NT2/D1 (cell line): ENCODE data around the gene TSPAN12.

Experiments used
- DNase-seq: peaks from one replicate; pipeline ENCODE4 v3.0.0-alpha.2; 2011; ENCODE audit warnings: low read depth, low spot score
- H3K27me3 ChIP-seq: 2 replicates; pipeline ENCODE4 v1.6.0; 2011; ENCODE audit warnings: mild to moderate bottlenecking; ENCODE audit not compliant: insufficient read length, insufficient read depth
- H3K36me3 ChIP-seq: 2 replicates; pipeline ENCODE4 v1.6.1; 2011; ENCODE audit warnings: mild to moderate bottlenecking, low read length, mixed read lengths; ENCODE audit not compliant: insufficient read depth, insufficient read length
- H3K4me1 ChIP-seq: 2 replicates; pipeline ENCODE4 v1.5.1; 2011; ENCODE audit not compliant: insufficient read depth, insufficient read length
- H3K4me3 ChIP-seq: 2 replicates; pipeline ENCODE4 v1.5.1; 2011; ENCODE audit warnings: low read depth; ENCODE audit not compliant: insufficient read length
- H3K9ac ChIP-seq: 2 replicates; pipeline ENCODE4 v1.6.0; 2011; ENCODE audit warnings: low read depth; ENCODE audit not compliant: insufficient read length
- H3K9me3 ChIP-seq: 2 replicates; pipeline ENCODE4 v1.5.1; 2011; ENCODE audit warnings: mild to moderate bottlenecking, low read length; ENCODE audit not compliant: insufficient read depth
- SUZ12 ChIP-seq: IDR thresholded peaks from 2 replicates; pipeline ENCODE4 v1.6.1; 2011; ENCODE audit not compliant: insufficient read length, insufficient read depth; ENCODE audit errors: extremely low read depth
- YY1 ChIP-seq: IDR thresholded peaks from 2 replicates; pipeline ENCODE4 v1.6.1; 2011; ENCODE audit not compliant: insufficient read length, insufficient read depth
- ZNF274 ChIP-seq: IDR thresholded peaks from 2 replicates; pipeline ENCODE4 v1.6.1; 2011; ENCODE audit warnings: mild to moderate bottlenecking, low read depth, low read length

The TSPAN12 gene

GRCh38 chr7:120799813-120800475, 58.0 kb downstream of the TSPAN12 start:
- Histone ChIP-seq H3K4me1 (no peaks in the 10 kb centered on the region), H3K9ac (no peak overlapping the region), H3K27me3 (no peaks in the 10 kb centered on the region), H3K9me3 (peaks cover 7% of the 10 kb centered on the region; the same call in 1 of the 2 replicates), H3K4me3 (no peak overlapping the region), H3K36me3 (no peaks in the 10 kb centered on the region)
- no peak for DNase-seq
- TF ChIP-seq ZNF274 (no peak), SUZ12 (no peak), YY1 (no peak)

GRCh38 chr7:120799147-120799546, 58.8 kb downstream of the TSPAN12 start:
- H3K36me3 ChIP-seq, result no peaks in the 10 kb centered on the region
- peaks cover 7% of the 10 kb centered on the region; the same call in 1 of the 2 replicates for H3K9me3 ChIP-seq
- no peaks in the 10 kb centered on the region for H3K27me3 ChIP-seq
- H3K9ac ChIP-seq, result no peak overlapping the region
- no peak overlapping the region for H3K4me3 ChIP-seq
- no peak for TF ChIP-seq SUZ12
- no peak for TF ChIP-seq YY1
- no peak for TF ChIP-seq ZNF274
- no peaks in the 10 kb centered on the region for H3K4me1 ChIP-seq
- no peak for DNase-seq

- no peak for TF ChIP-seq ZNF274
- no peak for TF ChIP-seq SUZ12
- no peak for TF ChIP-seq YY1
- Histone ChIP-seq H3K36me3 (no peaks in the 10 kb centered on the region), H3K4me1 (no peaks in the 10 kb centered on the region), H3K27me3 (no peaks in the 10 kb centered on the region), H3K9ac (no peak overlapping the region), H3K9me3 (peaks cover 7% of the 10 kb centered on the region; the same call in 1 of the 2 replicates), H3K4me3 (no peak overlapping the region)
- no peak for DNase-seq
These were observed 60.8 kb downstream of the TSPAN12 start for GRCh38 chr7:120797026-120797645.

GRCh38 chr7:120794106-120794729, 63.7 kb downstream of the TSPAN12 start:
- Histone ChIP-seq H3K4me3 (no peak overlapping the region), H3K27me3 (no peaks in the 10 kb centered on the region), H3K9me3 (peaks cover 7% of the 10 kb centered on the region; the same call in 1 of the 2 replicates), H3K9ac (no peak overlapping the region), H3K4me1 (no peaks in the 10 kb centered on the region), H3K36me3 (no peaks in the 10 kb centered on the region)
- TF ChIP-seq SUZ12 (no peak), ZNF274 (no peak), YY1 (no peak)
- DNase-seq, result no peak

GRCh38 chr7:120793213-120793936, 64.6 kb downstream of the TSPAN12 start:
- H3K9ac ChIP-seq, result no peak overlapping the region
- H3K4me3 ChIP-seq, result no peak overlapping the region
- no peak for DNase-seq
- H3K36me3 ChIP-seq, result no peaks in the 10 kb centered on the region
- peaks cover 7% of the 10 kb centered on the region; the same call in 1 of the 2 replicates for H3K9me3 ChIP-seq
- no peaks in the 10 kb centered on the region for H3K4me1 ChIP-seq
- H3K27me3 ChIP-seq, result no peaks in the 10 kb centered on the region
- TF ChIP-seq YY1 (no peak), SUZ12 (no peak), ZNF274 (no peak)

- no peaks in the 10 kb centered on the region for H3K27me3 ChIP-seq
- no peak overlapping the region for H3K4me3 ChIP-seq
- H3K4me1 ChIP-seq, result no peaks in the 10 kb centered on the region
- H3K9ac ChIP-seq, result no peak overlapping the region
- peaks cover 7% of the 10 kb centered on the region; the same call in 1 of the 2 replicates for H3K9me3 ChIP-seq
- H3K36me3 ChIP-seq, result no peaks in the 10 kb centered on the region
- no peak for DNase-seq
- no peak for TF ChIP-seq SUZ12
- TF ChIP-seq YY1, result no peak
- no peak for TF ChIP-seq ZNF274
These were observed 65.1 kb downstream of the TSPAN12 start for GRCh38 chr7:120792861-120793130.
